ENCODE measurements around the gene PCARE. TPM values are rescaled to one million over a fixed set of nuclear protein-coding genes. Genes with fewer than 3 reads are reported as not detected.

Gene PCARE
- total RNA-seq, 1 donor from 2014 or later = not detected

DNA sequence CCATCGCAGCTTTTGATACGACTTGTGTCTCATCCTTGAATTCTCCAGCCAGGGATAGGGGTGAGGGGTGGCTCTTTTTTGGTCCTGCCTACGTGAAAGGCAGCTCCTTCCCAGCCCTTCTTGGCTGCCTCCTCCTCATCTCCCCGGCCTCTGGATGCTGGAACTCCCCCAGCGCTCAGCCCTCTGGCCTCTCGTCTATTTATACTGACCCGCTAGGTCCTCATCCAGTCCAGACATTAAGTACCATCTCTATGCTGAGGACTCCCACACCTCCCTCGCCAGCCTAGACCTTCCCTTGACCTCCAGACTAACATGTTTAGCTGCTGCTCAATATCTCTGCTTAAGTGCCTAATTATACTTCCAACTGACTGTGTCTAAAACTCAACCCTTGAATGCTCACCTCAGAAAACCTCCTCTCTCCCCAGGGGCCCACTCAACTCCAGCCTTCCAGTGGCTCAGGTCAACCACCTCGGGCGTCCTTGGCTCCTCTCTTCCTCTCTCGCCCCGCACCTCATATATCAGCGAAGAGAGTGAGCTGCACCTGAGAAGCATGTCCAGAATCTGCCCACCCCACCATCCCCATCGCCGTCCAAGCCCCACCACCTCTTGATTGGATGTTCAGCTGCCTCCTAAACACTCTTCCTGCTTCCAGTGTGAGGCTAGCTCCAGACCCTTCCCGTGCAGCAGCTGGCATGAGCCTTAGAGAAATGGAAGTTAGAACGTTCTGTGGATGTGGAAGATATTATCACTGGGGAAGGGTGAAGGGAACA lies 58.4 kb downstream of the PCARE start:
- TF ChIP-seq CTCF (conservative IDR thresholded peaks at IDR 0.05) = no peak
- H3K9me3 Mint-ChIP-seq = no peaks in the 10 kb centered on the region

GRCh38 chr2:29014811-29015421 lies 59.4 kb downstream of the PCARE start:
- Mint-ChIP-seq H3K27me3 (ENCODE audit: low read depth) (no peaks in the 10 kb centered on the region), H3K27ac (ENCODE audit: unreplicated experiment) (no peak overlapping the region), H3K4me3 (no peak overlapping the region), H3K36me3 (ENCODE audit: low read depth) (no peaks in the 10 kb centered on the region), H3K9me3 (no peaks in the 10 kb centered on the region), H3K4me1 (peaks cover 30% of the 10 kb centered on the region)
- no peak for DNase-seq (ENCODE audit: low read depth, low spot score)
- TF ChIP-seq CTCF (conservative IDR thresholded peaks at IDR 0.05) = no peak

More for the DNA sequence above, 58.4 kb downstream of the PCARE start:
- Mint-ChIP-seq H3K36me3 (ENCODE audit: low read depth) (no peaks in the 10 kb centered on the region), H3K4me1 (peaks cover 30% of the 10 kb centered on the region), H3K27me3 (ENCODE audit: low read depth) (no peaks in the 10 kb centered on the region), H3K27ac (ENCODE audit: unreplicated experiment) (peak overlapping the region; percentile 46), H3K4me3 (no peak overlapping the region)
- no peak for DNase-seq (ENCODE audit: low read depth, low spot score)

DNA sequence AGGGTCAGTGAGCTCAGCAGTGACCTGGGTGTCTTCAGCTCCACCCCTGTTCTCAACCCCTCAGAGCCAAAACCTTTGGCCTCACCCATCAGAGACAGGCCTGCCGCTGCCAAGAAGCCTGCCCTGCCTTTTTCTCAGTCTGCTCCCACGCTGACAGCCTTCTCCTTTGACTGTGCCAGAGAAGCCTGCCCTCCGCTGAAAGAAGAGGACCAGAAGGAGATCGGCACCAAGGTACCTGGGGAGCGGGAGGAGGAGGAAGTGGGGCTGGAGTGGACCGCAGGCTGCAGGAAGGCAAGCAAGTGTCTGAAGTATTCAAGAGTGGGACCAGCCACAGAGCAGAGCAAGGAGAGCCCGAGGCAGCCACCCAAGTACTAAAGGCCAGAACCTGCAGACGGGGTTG lies 60.0 kb downstream of the PCARE start:
- no peak for TF ChIP-seq CTCF (conservative IDR thresholded peaks at IDR 0.05)
- Mint-ChIP-seq H3K4me1 (peaks cover 25% of the 10 kb centered on the region), H3K36me3 (ENCODE audit: low read depth) (no peaks in the 10 kb centered on the region), H3K4me3 (no peak overlapping the region), H3K9me3 (no peaks in the 10 kb centered on the region), H3K27me3 (ENCODE audit: low read depth) (no peaks in the 10 kb centered on the region), H3K27ac (ENCODE audit: unreplicated experiment) (no peak overlapping the region)
- DNase-seq (ENCODE audit: low read depth, low spot score) = no peak

DNA sequence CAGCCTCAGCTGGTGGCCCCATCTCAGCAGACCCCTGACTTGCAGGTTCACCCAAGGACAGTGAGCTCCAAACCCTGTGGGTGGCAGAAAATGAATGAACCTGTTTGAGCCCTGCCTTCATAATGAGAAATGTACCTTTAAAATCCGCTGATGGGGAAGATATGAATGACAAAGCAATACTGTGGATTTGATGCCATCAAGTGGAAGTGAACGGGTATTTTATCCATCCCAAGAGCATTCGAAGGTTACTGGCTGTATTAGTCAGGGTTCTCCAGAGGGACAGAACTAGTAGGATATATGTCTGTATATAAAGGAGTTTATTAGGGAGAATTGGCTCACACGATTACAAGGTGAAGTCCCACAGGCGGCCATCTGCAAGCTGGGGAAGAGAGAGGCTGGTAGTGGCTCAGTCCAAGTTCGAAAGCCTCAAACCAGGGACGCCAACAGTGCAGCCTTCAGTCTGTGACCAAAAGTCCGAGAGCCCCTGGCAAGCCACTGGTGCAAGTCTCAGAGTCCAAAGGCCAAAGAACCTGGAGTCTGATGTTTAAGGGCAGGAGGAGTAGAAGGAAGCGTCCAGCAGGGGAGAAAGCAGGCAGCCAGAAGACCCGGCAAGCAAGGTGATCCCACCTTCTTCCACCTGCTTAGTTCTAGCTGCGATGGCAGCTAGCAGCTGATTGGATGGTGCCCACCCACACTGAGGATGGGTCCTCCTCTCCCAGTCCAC lies 61.1 kb downstream of the PCARE start:
- H3K4me1 Mint-ChIP-seq = peaks cover 25% of the 10 kb centered on the region
- TF ChIP-seq CTCF (conservative IDR thresholded peaks at IDR 0.05) = no peak
- DNase-seq (ENCODE audit: low read depth, low spot score) = no peak
- no peak overlapping the region for H3K4me3 Mint-ChIP-seq
- H3K27me3 Mint-ChIP-seq (ENCODE audit: low read depth) = no peaks in the 10 kb centered on the region
- H3K36me3 Mint-ChIP-seq (ENCODE audit: low read depth) = no peaks in the 10 kb centered on the region
- H3K27ac Mint-ChIP-seq (ENCODE audit: unreplicated experiment) = no peak overlapping the region
- H3K9me3 Mint-ChIP-seq = no peaks in the 10 kb centered on the region

DNA sequence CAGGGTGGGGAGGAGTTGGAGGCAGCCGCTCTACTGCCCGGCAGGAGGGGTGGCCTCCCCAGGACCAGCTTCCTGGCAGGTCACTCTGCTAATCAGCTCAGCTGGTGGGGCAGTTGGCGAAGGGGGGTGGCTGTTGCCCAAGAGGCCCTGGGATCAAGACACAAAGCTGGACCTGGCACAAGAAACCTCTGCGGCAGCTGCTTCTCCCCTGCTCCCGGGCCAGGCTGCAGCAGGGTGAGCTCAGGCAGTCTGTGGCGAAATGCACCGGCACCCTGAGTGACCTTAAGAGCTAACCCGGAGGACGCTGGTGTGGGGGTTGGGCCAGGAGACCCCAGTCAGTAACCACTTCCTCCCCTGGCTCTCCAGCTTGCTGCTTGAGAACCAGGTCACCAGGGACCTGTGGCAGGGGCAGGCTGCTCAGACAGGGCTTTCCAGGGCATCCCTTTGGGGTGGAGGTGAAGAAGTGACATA lies 62.1 kb downstream of the PCARE start:
- H3K9me3 Mint-ChIP-seq = no peaks in the 10 kb centered on the region
- H3K4me3 Mint-ChIP-seq = no peak overlapping the region
- peaks cover 25% of the 10 kb centered on the region for H3K4me1 Mint-ChIP-seq
- no peak for TF ChIP-seq CTCF (conservative IDR thresholded peaks at IDR 0.05)
- no peak for DNase-seq (ENCODE audit: low read depth, low spot score)
- no peaks in the 10 kb centered on the region for H3K36me3 Mint-ChIP-seq (ENCODE audit: low read depth)
- H3K27me3 Mint-ChIP-seq (ENCODE audit: low read depth) = no peaks in the 10 kb centered on the region
- no peak overlapping the region for H3K27ac Mint-ChIP-seq (ENCODE audit: unreplicated experiment)

Other genes with a start within 250 kb of the PCARE start
- gene TRMT61B, start 204.2 kb downstream of the PCARE start, total RNA-seq = 21.8 and 22.6 TPM in 2 replicates
- gene WDR43, start 179.9 kb downstream of the PCARE start, total RNA-seq = 66.7 and 70.6 TPM in 2 replicates
- 0.35 TPM in 1 of 2 replicates, not detected in the other for gene TOGARAM2, start 93.2 kb downstream of the PCARE start, total RNA-seq
- gene CLIP4, start 40.9 kb upstream of the PCARE start, total RNA-seq = 13.2 and 14.5 TPM in 2 replicates

All from neural crest cell (in vitro differentiated cells).